GM19099 (cell line): Measurements from ENCODE around the gene ZDHHC14.

Experiments used
- POLR2A ChIP-seq: IDR thresholded peaks from 3 replicates; pipeline ENCODE4 v1.6.1; 2011; ENCODE audit warnings: low read depth; ENCODE audit not compliant: insufficient read length; ENCODE audit errors: extremely low read depth

Gene ZDHHC14

GRCh38 chr6:157667211-157668008, 286.4 kb downstream of the ZDHHC14 start:
- no peak for TF ChIP-seq POLR2A

- no peak for TF ChIP-seq POLR2A
These were observed 287.0 kb downstream of the ZDHHC14 start for GRCh38 chr6:157668009-157668401.

- TF ChIP-seq POLR2A, result no peak
These were observed 287.7 kb downstream of the ZDHHC14 start for GRCh38 chr6:157668713-157669112.

GRCh38 chr6:157669323-157669722, 288.3 kb downstream of the ZDHHC14 start:
- TF ChIP-seq POLR2A, result no peak

- no peak for TF ChIP-seq POLR2A
These were observed 288.8 kb downstream of the ZDHHC14 start for GRCh38 chr6:157669747-157670216.

- no peak for TF ChIP-seq POLR2A
These were observed 289.6 kb downstream of the ZDHHC14 start for GRCh38 chr6:157670466-157671186.

DNA sequence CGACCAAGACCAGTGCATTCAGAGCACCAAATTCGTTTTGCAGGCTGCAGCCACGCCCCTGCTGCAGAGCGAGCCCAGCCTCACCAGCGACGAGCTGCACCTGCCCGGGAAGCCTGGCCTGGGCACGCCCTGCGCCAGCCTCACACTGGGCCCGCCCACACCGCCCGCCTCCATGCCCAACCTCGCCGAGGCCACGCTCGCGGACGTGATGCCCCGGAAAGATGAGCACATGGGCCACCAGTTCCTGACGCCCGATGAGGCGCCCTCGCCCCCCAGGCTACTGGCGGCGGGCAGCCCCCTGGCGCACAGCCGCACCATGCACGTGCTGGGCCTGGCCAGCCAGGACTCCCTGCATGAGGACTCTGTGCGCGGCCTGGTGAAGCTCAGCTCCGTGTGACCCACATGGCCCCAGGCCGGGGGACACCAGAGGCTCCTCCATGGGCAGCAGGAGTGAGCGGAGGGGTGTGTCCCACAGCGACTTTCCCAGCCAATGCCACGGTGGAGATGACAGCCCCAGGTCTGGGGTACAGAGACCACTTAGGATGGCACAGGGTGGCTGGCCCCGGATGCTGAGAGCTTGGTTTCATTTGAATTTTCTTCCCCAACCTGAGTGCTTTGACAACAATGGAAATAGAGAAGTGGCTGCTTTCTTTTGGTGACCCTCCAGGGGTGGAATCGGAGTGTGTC, 291.9 kb downstream of the ZDHHC14 start:
- no peak for TF ChIP-seq POLR2A

DNA sequence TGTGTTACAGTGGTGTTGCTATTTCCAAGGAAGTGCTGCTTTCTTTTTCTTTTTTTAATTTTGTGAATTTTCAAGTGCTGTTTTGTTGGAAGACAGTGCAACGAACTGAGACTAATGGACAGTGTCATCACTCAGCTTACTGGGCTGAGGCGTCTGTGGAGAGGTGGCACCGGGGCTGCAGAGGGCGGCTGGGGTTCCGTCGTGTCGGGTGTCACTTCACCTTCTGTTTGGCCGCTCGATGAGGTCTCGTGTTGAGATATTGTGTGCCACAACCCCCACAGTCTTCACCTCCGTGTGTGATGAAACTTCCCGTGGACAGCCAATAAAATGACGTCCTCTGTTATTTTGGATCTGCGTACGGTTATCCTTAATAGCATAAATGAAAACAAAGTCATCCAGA, 292.6 kb downstream of the ZDHHC14 start:
- no peak for TF ChIP-seq POLR2A

DNA sequence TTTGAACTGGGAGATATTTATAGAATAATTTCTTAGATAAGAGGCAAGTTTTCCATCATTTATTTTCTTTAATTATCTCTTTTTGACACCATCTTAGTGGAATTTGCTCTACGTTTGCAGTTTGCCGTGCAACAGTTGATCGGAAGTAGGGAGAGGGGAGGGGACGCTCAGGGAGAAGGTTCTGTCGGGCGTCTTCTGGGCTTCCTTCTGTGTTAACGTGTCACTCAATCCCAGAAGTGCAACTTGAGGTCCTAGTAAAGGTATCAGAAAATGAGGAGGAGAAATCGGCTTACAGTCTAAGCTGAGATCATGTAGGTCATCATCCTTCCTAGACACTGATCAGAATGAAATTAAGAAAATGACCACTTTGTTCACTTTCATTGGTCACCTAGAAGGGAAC, 293.1 kb downstream of the ZDHHC14 start:
- TF ChIP-seq POLR2A, result no peak

GRCh38 chr6:157675831-157676230, 294.8 kb downstream of the ZDHHC14 start:
- TF ChIP-seq POLR2A, result no peak

DNA sequence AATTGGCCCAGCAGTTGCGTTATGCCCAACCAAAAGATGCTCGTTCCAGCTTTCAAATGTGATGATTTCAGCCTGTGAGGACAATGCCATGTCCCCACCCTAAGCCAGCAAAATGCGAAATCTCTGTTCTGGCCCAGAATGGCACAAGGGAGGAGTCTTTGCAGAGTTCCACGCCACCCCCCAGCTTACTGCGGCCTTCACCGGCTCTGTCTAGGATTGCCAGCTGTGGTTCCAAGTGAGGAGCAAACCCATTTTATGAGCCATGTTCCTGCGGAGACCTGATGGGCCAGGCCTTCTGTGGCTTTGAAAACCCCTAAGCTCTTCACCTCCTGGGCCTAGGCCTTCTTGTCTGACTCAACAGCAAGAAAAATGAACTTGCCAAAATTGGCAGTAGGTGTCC, 295.3 kb downstream of the ZDHHC14 start:
- no peak for TF ChIP-seq POLR2A

GRCh38 chr6:157677235-157677634, 296.2 kb downstream of the ZDHHC14 start:
- TF ChIP-seq POLR2A, result no peak

DNA sequence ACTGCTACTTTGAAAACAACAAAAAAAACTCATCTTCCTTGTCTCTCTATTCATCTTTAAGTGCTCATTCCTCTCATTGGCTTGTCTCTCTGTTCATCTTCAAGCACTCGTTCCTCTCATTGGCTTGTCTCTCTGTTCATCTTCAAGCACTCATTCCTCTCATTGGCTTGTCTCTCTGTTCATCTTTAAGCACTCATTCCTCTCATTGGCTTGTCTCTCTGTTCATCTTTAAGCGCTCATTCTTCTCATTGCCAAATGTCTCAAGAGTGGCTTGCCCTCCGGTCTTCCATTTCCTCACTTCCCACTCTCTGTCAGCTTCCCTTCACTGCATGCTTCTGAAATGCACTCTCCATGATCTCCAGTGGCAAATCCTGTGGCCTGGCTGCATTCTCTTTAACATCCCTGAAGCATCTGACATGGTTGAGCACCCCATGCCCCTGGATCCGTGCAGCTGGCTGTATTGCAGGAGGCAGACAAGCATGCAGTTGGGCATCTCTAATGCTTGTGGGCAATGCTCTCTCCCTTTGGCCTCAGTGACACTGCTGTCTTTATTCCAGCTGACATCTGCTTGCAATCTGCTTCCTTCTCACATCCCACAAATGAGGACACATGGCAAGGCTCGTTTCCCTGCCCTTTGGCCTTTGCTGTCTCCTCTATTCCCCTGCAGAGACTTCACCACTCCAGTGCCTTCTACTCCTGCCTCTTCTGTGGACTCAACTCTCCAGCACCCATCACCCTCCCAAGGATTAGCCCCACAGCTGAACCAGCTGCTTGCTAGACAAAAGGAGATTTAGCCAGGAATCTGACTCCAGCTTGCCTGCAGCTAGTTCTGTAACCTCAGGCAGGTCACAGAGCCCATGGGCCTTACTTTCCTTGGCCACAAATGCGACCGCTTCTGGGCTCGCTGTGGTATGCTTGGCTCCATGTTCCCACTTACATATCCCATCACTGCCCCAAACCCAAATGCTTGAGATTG, 298.9 kb downstream of the ZDHHC14 start:
- TF ChIP-seq POLR2A, result no peak

GRCh38 chr6:157681041-157681650, 300.2 kb downstream of the ZDHHC14 start:
- no peak for TF ChIP-seq POLR2A

GRCh38 chr6:157682856-157683481, 302.0 kb downstream of the ZDHHC14 start:
- TF ChIP-seq POLR2A, result no peak
